Tibial nerve (tissue), 4 donors: ENCODE measurements around the gene ADAMTS2.

Experiments used
- CTCF ChIP-seq, 5 experiments: fragments of 200-600 bp in 3 of 5; fragments of 450-650 bp in 2 of 5; sonication (generic) in 3 of 5; IDR thresholded peaks; one replicate each; pipeline ENCODE4 v1.5.1; 2016 to 2019; ENCODE audit warnings: antibody characterized with exemption in 5 of 5, mild to moderate bottlenecking in 3 of 5, moderate library complexity in 2 of 5
- EP300 ChIP-seq, 2 donors: sonication (generic); formaldehyde crosslinking; IDR thresholded peaks; one replicate each; pipeline ENCODE4 v1.6.1; 2017; ENCODE audit warnings: antibody characterized with exemption in 2 of 2, mild to moderate bottlenecking in 1 of 2
- POLR2A ChIP-seq, 2 donors: fragments of 450-650 bp; IDR thresholded peaks; one replicate each; pipeline ENCODE4 v1.6.1; 2017; ENCODE audit warnings: antibody characterized with exemption in 2 of 2, mild to moderate bottlenecking in 2 of 2, moderate library complexity in 2 of 2

GRCh38 chr5:179288101-179288808 lies 57.0 kb downstream of the ADAMTS2 start:
- no peak for TF ChIP-seq CTCF (IDR thresholded peaks at IDR 0.05)
- TF ChIP-seq EP300 (IDR thresholded peaks at IDR 0.05) = no peak
- no peak for TF ChIP-seq POLR2A (IDR thresholded peaks at IDR 0.05)
